ENCODE measurements around the gene DNPEP.

DNPEP gene

GRCh38 chr2:219426534-219427136 is 38.9 kb upstream of the DNPEP start:
- H3K27me3 ChIP-seq (replicated peaks; ENCODE audit: control insufficient read depth, insufficient read depth, low read length): no peaks in the 10 kb centered on the region

GRCh38 chr2:219426068-219426443 is 38.3 kb upstream of the DNPEP start:
- Histone ChIP-seq H3K4me3 (ENCODE audit: low read length) (no peak overlapping the region), H3K9me3 (ENCODE audit: control insufficient read depth, low read length) (no peaks in the 10 kb centered on the region), H3K9ac (ENCODE audit: low read length) (no peak overlapping the region), H3K36me3 (ENCODE audit: control insufficient read depth, insufficient read depth, low read length, severe bottlenecking) (no peaks in the 10 kb centered on the region), H3K27me3 (replicated peaks; ENCODE audit: control insufficient read depth, insufficient read depth, low read length) (no peaks in the 10 kb centered on the region), H3K4me1 (ENCODE audit: control insufficient read depth, insufficient read depth, low read length) (peaks cover 15% of the 10 kb centered on the region)
- no peak for DNase-seq (ENCODE audit: low read depth)

More at GRCh38 chr2:219426534-219427136, 38.9 kb upstream of the DNPEP start:
- Histone ChIP-seq H3K4me1 (ENCODE audit: control insufficient read depth, insufficient read depth, low read length) (peaks cover 16% of the 10 kb centered on the region), H3K4me3 (ENCODE audit: low read length) (no peak overlapping the region), H3K9ac (ENCODE audit: low read length) (no peak overlapping the region), H3K9me3 (ENCODE audit: control insufficient read depth, low read length) (no peaks in the 10 kb centered on the region), H3K36me3 (ENCODE audit: control insufficient read depth, insufficient read depth, low read length, severe bottlenecking) (no peaks in the 10 kb centered on the region)
- no peak for DNase-seq (ENCODE audit: low read depth)

GRCh38 chr2:219425238-219426067 is 37.7 kb upstream of the DNPEP start:
- H3K36me3 ChIP-seq (ENCODE audit: control insufficient read depth, insufficient read depth, low read length, severe bottlenecking): no peaks in the 10 kb centered on the region

GRCh38 chr2:219423652-219424377 is 36.1 kb upstream of the DNPEP start:
- Histone ChIP-seq H3K4me3 (ENCODE audit: low read length) (peak overlapping the region; percentile 50), H3K27me3 (replicated peaks; ENCODE audit: control insufficient read depth, insufficient read depth, low read length) (no peaks in the 10 kb centered on the region), H3K9me3 (ENCODE audit: control insufficient read depth, low read length) (no peaks in the 10 kb centered on the region), H3K36me3 (ENCODE audit: control insufficient read depth, insufficient read depth, low read length, severe bottlenecking) (no peaks in the 10 kb centered on the region), H3K4me1 (ENCODE audit: control insufficient read depth, insufficient read depth, low read length) (peaks cover 10% of the 10 kb centered on the region), H3K9ac (ENCODE audit: low read length) (no peak overlapping the region)
- no peak for DNase-seq (ENCODE audit: low read depth)

More at GRCh38 chr2:219425238-219426067, 37.7 kb upstream of the DNPEP start:
- Histone ChIP-seq H3K4me1 (ENCODE audit: control insufficient read depth, insufficient read depth, low read length) (peaks cover 12% of the 10 kb centered on the region), H3K9me3 (ENCODE audit: control insufficient read depth, low read length) (no peaks in the 10 kb centered on the region), H3K27me3 (replicated peaks; ENCODE audit: control insufficient read depth, insufficient read depth, low read length) (no peaks in the 10 kb centered on the region), H3K4me3 (ENCODE audit: low read length) (no peak overlapping the region), H3K9ac (ENCODE audit: low read length) (no peak overlapping the region)
- no peak for DNase-seq (ENCODE audit: low read depth)

GRCh38 chr2:219422952-219423534 is 35.3 kb upstream of the DNPEP start:
- H3K9me3 ChIP-seq (ENCODE audit: control insufficient read depth, low read length): no peaks in the 10 kb centered on the region
- no peaks in the 10 kb centered on the region for H3K36me3 ChIP-seq (ENCODE audit: control insufficient read depth, insufficient read depth, low read length, severe bottlenecking)
- H3K27me3 ChIP-seq (replicated peaks; ENCODE audit: control insufficient read depth, insufficient read depth, low read length): peaks cover 3% of the 10 kb centered on the region

GRCh38 chr2:219421323-219421722 is 33.6 kb upstream of the DNPEP start:
- no peaks in the 10 kb centered on the region for H3K36me3 ChIP-seq (ENCODE audit: control insufficient read depth, insufficient read depth, low read length, severe bottlenecking)
- H3K9ac ChIP-seq (ENCODE audit: low read length): no peak overlapping the region
- H3K27me3 ChIP-seq (replicated peaks; ENCODE audit: control insufficient read depth, insufficient read depth, low read length): peaks cover 3% of the 10 kb centered on the region
- H3K9me3 ChIP-seq (ENCODE audit: control insufficient read depth, low read length): no peaks in the 10 kb centered on the region
- DNase-seq (ENCODE audit: low read depth): no peak
- peaks cover 12% of the 10 kb centered on the region for H3K4me1 ChIP-seq (ENCODE audit: control insufficient read depth, insufficient read depth, low read length)
- no peak overlapping the region for H3K4me3 ChIP-seq (ENCODE audit: low read length)

More at GRCh38 chr2:219422952-219423534, 35.3 kb upstream of the DNPEP start:
- Histone ChIP-seq H3K9ac (ENCODE audit: low read length) (no peak overlapping the region), H3K4me3 (ENCODE audit: low read length) (no peak overlapping the region), H3K4me1 (ENCODE audit: control insufficient read depth, insufficient read depth, low read length) (peaks cover 12% of the 10 kb centered on the region)
- DNase-seq (ENCODE audit: low read depth): no peak

- no peak for DNase-seq (ENCODE audit: low read depth)
- no peaks in the 10 kb centered on the region for H3K9me3 ChIP-seq (ENCODE audit: control insufficient read depth, low read length)
- H3K4me1 ChIP-seq (ENCODE audit: control insufficient read depth, insufficient read depth, low read length): peaks cover 12% of the 10 kb centered on the region
- H3K27me3 ChIP-seq (replicated peaks; ENCODE audit: control insufficient read depth, insufficient read depth, low read length): peaks cover 3% of the 10 kb centered on the region
- H3K9ac ChIP-seq (ENCODE audit: low read length): no peak overlapping the region
- no peaks in the 10 kb centered on the region for H3K36me3 ChIP-seq (ENCODE audit: control insufficient read depth, insufficient read depth, low read length, severe bottlenecking)
- H3K4me3 ChIP-seq (ENCODE audit: low read length): no peak overlapping the region
Observed at GRCh38 chr2:219420687-219421086, 33.0 kb upstream of the DNPEP start.

GRCh38 chr2:219419331-219420197 is 31.9 kb upstream of the DNPEP start:
- Histone ChIP-seq H3K4me1 (ENCODE audit: control insufficient read depth, insufficient read depth, low read length) (peaks cover 9% of the 10 kb centered on the region), H3K27me3 (replicated peaks; ENCODE audit: control insufficient read depth, insufficient read depth, low read length) (peaks cover 3% of the 10 kb centered on the region), H3K9ac (ENCODE audit: low read length) (no peak overlapping the region), H3K36me3 (ENCODE audit: control insufficient read depth, insufficient read depth, low read length, severe bottlenecking) (no peaks in the 10 kb centered on the region), H3K9me3 (ENCODE audit: control insufficient read depth, low read length) (no peaks in the 10 kb centered on the region), H3K4me3 (ENCODE audit: low read length) (no peak overlapping the region)
- no peak for DNase-seq (ENCODE audit: low read depth)

GRCh38 chr2:219419012-219419324 is 31.3 kb upstream of the DNPEP start:
- H3K4me3 ChIP-seq (ENCODE audit: low read length): no peak overlapping the region
- no peak for DNase-seq (ENCODE audit: low read depth)
- H3K27me3 ChIP-seq (replicated peaks; ENCODE audit: control insufficient read depth, insufficient read depth, low read length): peaks cover 3% of the 10 kb centered on the region
- no peak overlapping the region for H3K9ac ChIP-seq (ENCODE audit: low read length)
- no peaks in the 10 kb centered on the region for H3K9me3 ChIP-seq (ENCODE audit: control insufficient read depth, low read length)
- no peaks in the 10 kb centered on the region for H3K36me3 ChIP-seq (ENCODE audit: control insufficient read depth, insufficient read depth, low read length, severe bottlenecking)
- peaks cover 4% of the 10 kb centered on the region for H3K4me1 ChIP-seq (ENCODE audit: control insufficient read depth, insufficient read depth, low read length)

GRCh38 chr2:219418155-219419011 is 30.7 kb upstream of the DNPEP start, which contains the start of gene DES:
DES (plus strand) TSS chr2:219418377; CDS start chr2:219418463, 86 bp downstream.
- Histone ChIP-seq H3K27me3 (replicated peaks; ENCODE audit: control insufficient read depth, insufficient read depth, low read length) (peaks cover 3% of the 10 kb centered on the region), H3K36me3 (ENCODE audit: control insufficient read depth, insufficient read depth, low read length, severe bottlenecking) (no peaks in the 10 kb centered on the region), H3K9me3 (ENCODE audit: control insufficient read depth, low read length) (no peaks in the 10 kb centered on the region), H3K4me1 (ENCODE audit: control insufficient read depth, insufficient read depth, low read length) (peaks cover 2% of the 10 kb centered on the region), H3K9ac (ENCODE audit: low read length) (no peak within 1 kb of the TSS), H3K4me3 (ENCODE audit: low read length) (no peak within 1 kb of the TSS)
- no peak for DNase-seq (ENCODE audit: low read depth)

Measured in adipocyte (in vitro differentiated cells).